ENCODE data around the gene SELE.

- TF ChIP-seq CTCF (IDR thresholded peaks at IDR 0.05) = no peak
- no peak for TF ChIP-seq POLR2A (IDR thresholded peaks at IDR 0.05)
These were observed 21.6 kb downstream of the SELE start for GRCh38 chr1:169712309-169712631.
